SH-SY5Y (cell line): ENCODE data around the gene GALNT2.

ENCODE experiments used
- GATA2 ChIP-seq: IDR thresholded peaks from 2 replicates; pipeline ENCODE4 v1.6.1; 2011; ENCODE audit warnings: mild to moderate bottlenecking, low read depth, low read length
- GATA3 ChIP-seq: IDR thresholded peaks from 2 replicates; pipeline ENCODE4 v1.6.1; 2011; ENCODE audit warnings: low read depth, mild to moderate bottlenecking, low read length, moderate library complexity

- TF ChIP-seq GATA2 (no peak), GATA3 (no peak)
Measured at GRCh38 chr1:230165536-230165935, 98.5 kb downstream of the GALNT2 start.
